Retina (tissue), 1 donor: Measurements from ENCODE around the gene CCT7.

Source experiments
- DNase-seq: peaks from one replicate; pipeline ENCODE4 v3.0.0-alpha.2; 2016

The CCT7 gene

GRCh38 chr2:73297151-73297559 is 63.0 kb downstream of the CCT7 start:
- DNase-seq, result peak; percentile 83

GRCh38 chr2:73297586-73297985 is 63.5 kb downstream of the CCT7 start:
- peak; percentile 77 for DNase-seq

GRCh38 chr2:73300926-73301325 is 66.8 kb downstream of the CCT7 start:
- DNase-seq, result no peak

- DNase-seq, result no peak
These were observed 67.5 kb downstream of the CCT7 start for GRCh38 chr2:73301636-73302035.
